Measurements from ENCODE around the gene ORC3.

Gene ORC3

GRCh38 chr6:87663434-87663833 is 73.5 kb downstream of the ORC3 start:
- POLR2A ChIA-PET, result interaction anchor here (1.0 kb wide), 1 partner anchor 11 kb away, joined by 5 read pairs; no protein-coding TSS in a partner anchor
- CTCF ChIA-PET, result no interaction called here
- H3K27ac ChIP-seq (ENCODE audit: extremely low read depth, low read depth, low read length), result no peak overlapping the region

More at GRCh38 chr6:87663434-87663833, 73.5 kb downstream of the ORC3 start:
- Histone ChIP-seq H3K4me1 (ENCODE audit: control insufficient read depth, insufficient read depth, low read length) (no peaks in the 10 kb centered on the region), H3K4me3 (ENCODE audit: low read depth, low read length) (no peak overlapping the region), H3K36me3 (ENCODE audit: control insufficient read depth in 2 of 2, insufficient read depth in 1 of 2, low read length in 2 of 2) (peaks cover 18 to 65% of the 10 kb centered on the region in 2 experiments; a peak in 2 of 3 replicates), H3K9me3 (ENCODE audit: control insufficient read depth, insufficient read depth, low read depth, low read length) (no peaks in the 10 kb centered on the region)
- TF ChIP-seq ZNF211 (tag by site-specific recombination; IDR thresholded peaks at IDR 0.05; ENCODE audit: low read depth) (no peak), ZNF266 (tag by site-specific recombination; IDR thresholded peaks at IDR 0.05; ENCODE audit: low read depth) (no peak), ZNF18 (tag by site-specific recombination; IDR thresholded peaks at IDR 0.05) (no peak), KLF7 (tag by site-specific recombination; IDR thresholded peaks at IDR 0.05; ENCODE audit: borderline replicate concordance) (no peak), PRDM6 (tag by site-specific recombination; IDR thresholded peaks at IDR 0.05) (no peak), ZBTB10 (tag by site-specific recombination; IDR thresholded peaks at IDR 0.05) (no peak), ZNF645 (tag by site-specific recombination; IDR thresholded peaks at IDR 0.05) (no peak), GLIS1 (tag by site-specific recombination; IDR thresholded peaks at IDR 0.05) (no peak), ZBTB44 (tag by site-specific recombination; IDR thresholded peaks at IDR 0.05) (no peak), ZNF514 (tag by site-specific recombination; IDR thresholded peaks at IDR 0.05) (no peak)
